Esophagus squamous epithelium (tissue), 5 donors: ENCODE measurements around the gene RNF183. TPM values are rescaled to one million over a fixed set of nuclear protein-coding genes. Genes with fewer than 3 reads are reported as not detected.

Experiments used
- DNase-seq: peaks from one replicate; lab custom pipeline; 2025; lab: John Stamatoyannopoulos, UW
- H3K27ac ChIP-seq, 4 donors: fragments of 200-600 bp; sonication (generic); one replicate each; pipeline ENCODE4 v1.5.1; 2016 to 2019; ENCODE audit warnings: mild to moderate bottlenecking in 1 of 4
- H3K27me3 ChIP-seq, 4 donors: fragments of 200-600 bp; sonication (generic); 1 replicate in 3 of 4; 2 replicates in 1 of 4; pipeline versions ENCODE4 v1.5.1 to v1.6.0; 2017 to 2021; ENCODE audit warnings: antibody characterized with exemption in 1 of 4
- H3K36me3 ChIP-seq, 3 donors: fragments of 200-600 bp; sonication (generic); one replicate each; pipeline ENCODE4 v1.5.1; 2016 to 2019
- H3K4me1 ChIP-seq, 3 donors: fragments of 200-600 bp; sonication (generic); one replicate each; pipeline ENCODE4 v1.5.1; 2017 to 2019
- H3K4me3 ChIP-seq, 4 donors: fragments of 200-600 bp; sonication (generic); 1 replicate in 3 of 4; 2 replicates in 1 of 4; pipeline ENCODE4 v1.5.1; 2016 to 2019; ENCODE audit warnings: mild to moderate bottlenecking in 2 of 4, moderate library complexity in 1 of 4
- H3K9me3 ChIP-seq, 3 donors: fragments of 200-600 bp; sonication (generic); one replicate each; pipeline ENCODE4 v1.5.1; 2016 to 2019
- CTCF ChIP-seq, 6 experiments: fragments of 450-650 bp in 4 of 6; fragments of 200-600 bp in 2 of 6; sonication (generic) in 2 of 6; IDR thresholded peaks; one replicate each; pipeline ENCODE4 v1.5.1; 2016 to 2019; ENCODE audit warnings: antibody characterized with exemption in 6 of 6, mild to moderate bottlenecking in 4 of 6, moderate library complexity in 4 of 6
- POLR2A ChIP-seq, 4 donors: fragments of 450-650 bp; IDR thresholded peaks; one replicate each; pipeline ENCODE4 v1.6.1; 2017; ENCODE audit warnings: antibody characterized with exemption in 4 of 4, mild to moderate bottlenecking in 4 of 4, moderate library complexity in 3 of 4
- WGBS, 2 donors: methylation state at CpG; one replicate each; pipeline ENCODE4 v1.1.5; 2018; 5-methylcytosine and 5-hydroxymethylcytosine counted together
- intact Hi-C: fragments of 100-400 bp; cut with DNase I; formaldehyde crosslinking; loops from one replicate; pipeline ENCODE4 v1.15.0; 2022
- total RNA-seq, 4 donors: library from RNA; depleted of rRNA; stranded (reverse); fragments of >200 nt; gene quantifications; one replicate each; pipeline ENCODE4 v1.1.0, GENCODE V29; 2016
- donor health status: DM: yes; HTN: yes; CAD: no.

Gene RNF183
- total RNA-seq, result 1 to 10 TPM in 3 of 4 donors, not detected in 1; 2.1 to 6.0 (median 3.4) TPM

GRCh38 chr9:113302792-113303418 lies at the start of gene RNF183:
Gene RNF183 (minus strand): TSS chr9:113303376. CDS start chr9:113298184, 5,192 bp downstream.
- intact Hi-C loops, result no loop called here
- Histone ChIP-seq H3K4me1 (peaks cover 0 to 12% (median 3%) of the 10 kb centered on the region in 3 donors), H3K4me3 (peak within 1 kb of the TSS in 2 of 4 donors; percentile 18 to 43), H3K27me3 (peaks cover 0 to 26% (median 0%) of the 10 kb centered on the region in 4 donors), H3K36me3 (no peaks in the 10 kb centered on the region), H3K27ac (no peak within 1 kb of the TSS), H3K9me3 (no peaks in the 10 kb centered on the region)
- no peak for TF ChIP-seq CTCF (IDR thresholded peaks at IDR 0.05)
- TF ChIP-seq POLR2A (IDR thresholded peaks at IDR 0.05), result no peak
- no peak for DNase-seq
- 41 to 55% methylated on average over 24 of the region's 25 CpGs for WGBS, 2 donors

GRCh38 chr9:113352411-113352810 lies 49.2 kb upstream of the RNF183 start:
- WGBS, 2 donors, result 46 to 50% methylated on average over 1 of the region's 1 CpG
- intact Hi-C loops, result no loop called here
- H3K9me3 ChIP-seq, result no peaks in the 10 kb centered on the region
- peak overlapping the region in 2 of 4 donors; percentile 27 to 37 for H3K27ac ChIP-seq
- H3K36me3 ChIP-seq, result peaks cover 0 to 10% (median 0%) of the 10 kb centered on the region in 3 donors
- H3K27me3 ChIP-seq, result peaks cover 0 to 39% (median 0%) of the 10 kb centered on the region in 4 donors
- H3K4me1 ChIP-seq, result peaks cover 8 to 36% (median 9%) of the 10 kb centered on the region in 3 donors
- no peak overlapping the region for H3K4me3 ChIP-seq
- no peak for DNase-seq
- TF ChIP-seq CTCF (IDR thresholded peaks at IDR 0.05), result no peak
- no peak for TF ChIP-seq POLR2A (IDR thresholded peaks at IDR 0.05)

- peaks cover 0 to 39% (median 0%) of the 10 kb centered on the region in 4 donors for H3K27me3 ChIP-seq
- no peak for TF ChIP-seq POLR2A (IDR thresholded peaks at IDR 0.05)
- no peak for TF ChIP-seq CTCF (IDR thresholded peaks at IDR 0.05)
Measured at GRCh38 chr9:113352006-113352405, 48.8 kb upstream of the RNF183 start.

GRCh38 chr9:113350937-113351336 lies 47.8 kb upstream of the RNF183 start:
- 43 to 58% methylated on average over 6 of the region's 6 CpGs for WGBS, 2 donors
- H3K27me3 ChIP-seq, result peaks cover 0 to 39% (median 0%) of the 10 kb centered on the region in 4 donors
- no peaks in the 10 kb centered on the region for H3K9me3 ChIP-seq
- H3K36me3 ChIP-seq, result peaks cover 0 to 10% (median 0%) of the 10 kb centered on the region in 3 donors
- H3K4me3 ChIP-seq, result no peak overlapping the region
- peak overlapping the region in 2 of 4 donors; percentile 59 to 84 for H3K27ac ChIP-seq
- peaks cover 8 to 36% (median 9%) of the 10 kb centered on the region in 3 donors for H3K4me1 ChIP-seq
- intact Hi-C loops, result no loop called here
- TF ChIP-seq POLR2A (IDR thresholded peaks at IDR 0.05) (no peak), CTCF (IDR thresholded peaks at IDR 0.05) (no peak)
- DNase-seq, result no peak

More at GRCh38 chr9:113352006-113352405, 48.8 kb upstream of the RNF183 start:
- WGBS, 2 donors, result 48 to 86% methylated on average over 2 to 6 of the region's 6 CpGs
- Histone ChIP-seq H3K4me3 (no peak overlapping the region), H3K4me1 (peaks cover 8 to 36% (median 9%) of the 10 kb centered on the region in 3 donors), H3K9me3 (no peaks in the 10 kb centered on the region), H3K36me3 (peaks cover 0 to 10% (median 0%) of the 10 kb centered on the region in 3 donors), H3K27ac (peak overlapping the region in 2 of 4 donors; percentile 27 to 37)
- intact Hi-C loops, result no loop called here
- no peak for DNase-seq

GRCh38 chr9:113350107-113350661 lies 47.0 kb upstream of the RNF183 start:
- Histone ChIP-seq H3K4me3 (peak overlapping the region; percentile 42 to 71 (median 64)), H3K27ac (peak overlapping the region; percentile 23 to 84 (median 64)), H3K36me3 (peaks cover 0 to 8% (median 0%) of the 10 kb centered on the region in 3 donors), H3K9me3 (no peaks in the 10 kb centered on the region), H3K4me1 (peaks cover 8 to 36% (median 9%) of the 10 kb centered on the region in 3 donors), H3K27me3 (peaks cover 0 to 39% (median 0%) of the 10 kb centered on the region in 4 donors)
- DNase-seq, result no peak
- TF ChIP-seq CTCF (IDR thresholded peaks at IDR 0.05) (no peak), POLR2A (IDR thresholded peaks at IDR 0.05) (no peak)
- intact Hi-C loops, result no loop called here
- WGBS, 2 donors, result 9 to 18% methylated on average over 13 to 14 of the region's 14 CpGs
